UCSD-AML1 (cell line): ENCODE results near the gene APBB3.

ENCODE experiments used
- DNase-seq: peaks from one replicate; lab custom pipeline; 2025; ENCODE audit not compliant: unreplicated experiment; lab: John Stamatoyannopoulos, UW

APBB3 gene

GRCh38 chr5:140555747-140556312, 8.6 kb downstream of the APBB3 start:
- no peak for DNase-seq

- DNase-seq: no peak
Observed at GRCh38 chr5:140554454-140554853, 9.9 kb downstream of the APBB3 start.

GRCh38 chr5:140553657-140554056, 10.7 kb downstream of the APBB3 start:
- DNase-seq: no peak

GRCh38 chr5:140551872-140552271, 12.5 kb downstream of the APBB3 start:
- no peak for DNase-seq

GRCh38 chr5:140550147-140551079, 14.0 kb downstream of the APBB3 start:
- DNase-seq: no peak

GRCh38 chr5:140549237-140550144, 14.9 kb downstream of the APBB3 start:
- peak; percentile 37 for DNase-seq

GRCh38 chr5:140548791-140549190, 15.6 kb downstream of the APBB3 start:
- no peak for DNase-seq

GRCh38 chr5:140548300-140548688, 16.1 kb downstream of the APBB3 start:
- DNase-seq: no peak

GRCh38 chr5:140547508-140548299, 16.7 kb downstream of the APBB3 start, which contains the start of gene EIF4EBP3:
Gene EIF4EBP3 (plus strand): TSS chr5:140547662. CDS start chr5:140547738, 76 bp downstream.
- no peak for DNase-seq

GRCh38 chr5:140546851-140547507, 17.4 kb downstream of the APBB3 start:
- no peak for DNase-seq

- no peak for DNase-seq
Observed at GRCh38 chr5:140545606-140546005, 18.8 kb downstream of the APBB3 start.

GRCh38 chr5:140544986-140545385, 19.4 kb downstream of the APBB3 start:
- DNase-seq: no peak

GRCh38 chr5:140542972-140543371, 21.4 kb downstream of the APBB3 start:
- no peak for DNase-seq

GRCh38 chr5:140540227-140540626, 24.2 kb downstream of the APBB3 start:
- DNase-seq: no peak

- no peak for DNase-seq
Observed at GRCh38 chr5:140524003-140524402, 40.4 kb downstream of the APBB3 start.

GRCh38 chr5:140513124-140513523, 51.3 kb downstream of the APBB3 start:
- DNase-seq: no peak

- no peak for DNase-seq
Observed at GRCh38 chr5:140509898-140510297, 54.5 kb downstream of the APBB3 start.
